H1 (cell line): Measurements from ENCODE around the gene SNTN. TPM values are rescaled to one million over a fixed set of nuclear protein-coding genes. Genes with fewer than 3 reads are reported as not detected.

ENCODE experiments used
- CBX5 ChIP-seq: fragments of 300-800, 300-1000 bp; sonication (generic); IDR thresholded peaks from 2 replicates; pipeline ENCODE4 v1.7.1; 2016; ENCODE audit warnings: antibody characterized with exemption, low read length, low read depth
- FOSL1 ChIP-seq: IDR thresholded peaks from 2 replicates; pipeline ENCODE4 v1.6.1; 2011; ENCODE audit warnings: mild to moderate bottlenecking, low read depth, low read length, moderate library complexity; ENCODE audit not compliant: insufficient read depth
- GTF2F1 ChIP-seq: IDR thresholded peaks from 2 replicates; pipeline ENCODE4 v1.6.1; 2012; ENCODE audit warnings: low read depth, low read length, improper control_type of control experiment, borderline replicate concordance
- RNF2 ChIP-seq: fragments of 200-900, 300-1000 bp; sonication (generic); IDR thresholded peaks from 2 replicates; pipeline ENCODE4 v1.7.1; 2016; ENCODE audit warnings: borderline replicate concordance, low read depth, mild to moderate bottlenecking, antibody characterized with exemption, low read length; ENCODE audit not compliant: poor library complexity, severe bottlenecking; ENCODE audit errors: missing control alignments
- SRF ChIP-seq: IDR thresholded peaks from 2 replicates; pipeline ENCODE4 v1.6.1; 2011; ENCODE audit warnings: mild to moderate bottlenecking, low read depth, low read length, moderate library complexity
- polyA plus RNA-seq, 7 experiments: library from polyadenylated mRNA; depleted of rRNA in 3 of 7; stranded (reverse) in 5 of 7; unstranded in 2 of 7; fragments of >200 nt in 5 of 7; fragments of 200-250 nt in 2 of 7; gene quantifications; 1 replicate in 5 of 7; 2 replicates in 1 of 7; 4 replicates in 1 of 7; pipeline versions ENCODE4 v1.2.1 to v1.2.3, GENCODE V29; 2011 to 2013; ENCODE audit warnings: missing spikeins in 2 of 7, mixed read lengths in 2 of 7
- total RNA-seq: library from RNA; stranded (reverse); fragmentation: NEBNext Ultra II Directional; extraction: Animal tissue kit (Norgen Biotek cat#: 25700); gene quantifications from 2 replicates; pipeline ENCODE4 v1.2.1, GENCODE V29; 2021

Gene SNTN
- total and polyA plus RNA-seq, 2 of the 8 experiments (the other 6 are each of a cell fraction or from before 2014, with no cell fraction given) = not detected

GRCh38 chr3:63670544-63670943 lies 18.1 kb downstream of the SNTN start (continued):
- TF ChIP-seq CBX5 (no peak), GTF2F1 (no peak), FOSL1 (no peak), SRF (no peak), RNF2 (no peak)
